Fibroblast of skin of left biceps (primary cell): ENCODE measurements around the gene RREB1.

ENCODE experiments used
- DNase-seq, 2 experiments: peaks; one replicate each; pipeline ENCODE4 v3.0.0-alpha.2; 2013; ENCODE audit warnings: low read depth in 2 of 2

The RREB1 gene

DNA sequence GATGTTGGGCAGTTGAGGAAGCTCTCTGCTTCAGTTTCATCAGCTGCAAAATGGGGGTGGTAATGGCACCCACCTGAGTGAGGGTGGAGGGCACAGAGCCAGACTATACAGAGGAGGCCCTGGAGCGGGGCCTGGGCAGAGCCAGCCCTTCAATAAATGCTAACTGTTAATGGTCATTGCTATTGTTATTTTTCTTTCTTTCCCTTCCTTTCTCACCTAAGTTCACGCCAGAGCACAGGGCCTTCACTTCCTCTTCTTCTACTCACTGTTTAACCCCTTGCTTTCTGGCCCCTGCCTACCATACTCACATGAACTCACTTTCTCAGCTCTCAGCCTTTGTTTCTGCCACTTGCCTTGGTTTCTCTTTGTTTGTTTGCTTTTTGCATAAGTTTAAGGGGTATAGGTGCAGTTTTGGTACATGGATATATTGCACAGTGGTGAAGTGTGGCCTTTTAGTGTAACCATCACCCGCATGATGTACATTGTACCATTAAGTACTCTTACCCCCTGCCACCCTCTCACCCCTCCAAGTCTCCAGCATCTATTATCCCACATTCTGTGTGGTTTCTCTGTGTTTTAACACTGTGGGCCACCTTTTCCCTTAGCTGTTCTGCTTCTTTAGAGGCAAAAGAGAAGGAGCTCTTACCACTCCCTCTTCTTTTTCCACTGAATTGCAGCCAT, 7.5 kb upstream of the RREB1 start:
- no peak for DNase-seq

DNA sequence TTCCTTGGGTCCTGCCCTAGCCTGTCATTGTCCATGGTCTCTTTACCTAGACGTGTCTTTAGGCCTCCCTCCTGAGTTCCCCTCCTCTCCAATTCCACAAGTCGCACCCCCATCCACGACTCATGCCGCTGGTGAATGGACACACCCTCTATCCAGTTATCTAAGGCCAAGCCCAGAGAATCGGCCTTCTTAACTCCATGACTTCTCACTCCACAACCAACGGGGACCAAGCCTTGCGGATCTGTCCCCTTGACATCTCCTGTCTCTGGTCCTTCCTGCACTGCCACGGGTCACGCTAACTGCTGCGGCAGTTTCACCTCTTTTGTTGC, 7.0 kb upstream of the RREB1 start:
- DNase-seq, result no peak

DNA sequence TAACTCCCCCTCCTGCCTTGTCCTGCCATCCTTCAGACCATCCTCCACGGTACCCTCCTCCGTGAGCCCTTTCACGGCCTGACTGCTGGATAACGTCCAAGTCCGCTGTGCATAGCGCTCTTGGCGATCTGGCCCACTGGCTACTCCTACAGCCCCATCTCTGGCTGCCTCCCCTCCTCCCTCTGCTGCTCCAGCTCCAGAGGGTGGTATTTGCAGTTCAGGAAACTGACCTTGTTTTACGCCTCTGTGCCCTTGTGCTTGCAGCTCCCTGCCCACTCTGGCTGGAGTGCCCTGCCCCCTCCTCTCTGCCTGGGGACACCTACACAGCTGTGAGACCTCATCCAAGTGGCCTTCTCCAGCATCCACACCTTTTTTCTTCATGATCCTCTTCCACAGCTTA, 6.5 kb upstream of the RREB1 start:
- no peak for DNase-seq

DNA sequence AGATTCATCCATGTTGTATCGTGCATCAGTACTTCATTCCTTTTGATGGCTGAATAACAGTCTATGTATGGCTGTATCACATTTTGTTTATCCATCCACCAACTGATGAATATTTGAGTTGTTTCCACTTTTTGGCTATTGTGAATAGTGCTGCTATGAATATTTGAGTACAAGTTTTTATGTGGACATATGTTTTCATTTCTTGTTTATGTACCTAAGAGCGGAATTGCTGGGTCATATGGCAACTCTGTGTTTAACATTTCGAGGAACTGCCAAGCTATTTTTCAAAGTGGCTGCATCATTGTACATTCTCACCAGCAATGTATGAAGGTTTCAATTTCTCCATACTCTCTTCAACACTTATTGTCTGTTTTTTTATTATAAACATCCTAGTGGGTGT, 3.0 kb upstream of the RREB1 start:
- no peak for DNase-seq

DNA sequence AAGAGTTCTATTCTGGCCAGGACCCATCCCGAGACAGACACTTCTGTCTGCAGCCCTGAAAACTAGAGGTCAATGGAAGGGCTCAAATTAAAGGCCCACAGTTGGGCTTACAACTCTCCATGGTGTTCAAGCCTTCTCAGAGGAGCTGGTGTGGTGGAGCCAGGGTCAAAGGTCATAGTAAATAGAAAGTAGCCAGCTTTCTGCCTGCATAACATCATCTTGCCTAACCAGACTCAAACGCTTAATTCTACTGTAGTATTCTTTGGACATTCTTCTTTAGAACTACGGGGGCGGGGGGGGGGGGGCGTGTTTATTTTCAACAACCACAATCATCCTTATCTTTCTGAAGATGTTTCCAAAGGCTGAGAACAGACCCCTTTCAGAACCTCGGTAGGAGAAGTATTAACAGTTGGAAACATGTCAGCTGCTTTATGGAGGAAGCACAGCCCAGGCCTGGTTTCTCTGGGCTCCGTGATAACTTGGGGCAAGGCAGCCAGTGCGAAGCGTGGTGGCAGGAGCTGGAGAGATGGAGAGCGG, 1.5 kb upstream of the RREB1 start:
- no peak for DNase-seq

DNA sequence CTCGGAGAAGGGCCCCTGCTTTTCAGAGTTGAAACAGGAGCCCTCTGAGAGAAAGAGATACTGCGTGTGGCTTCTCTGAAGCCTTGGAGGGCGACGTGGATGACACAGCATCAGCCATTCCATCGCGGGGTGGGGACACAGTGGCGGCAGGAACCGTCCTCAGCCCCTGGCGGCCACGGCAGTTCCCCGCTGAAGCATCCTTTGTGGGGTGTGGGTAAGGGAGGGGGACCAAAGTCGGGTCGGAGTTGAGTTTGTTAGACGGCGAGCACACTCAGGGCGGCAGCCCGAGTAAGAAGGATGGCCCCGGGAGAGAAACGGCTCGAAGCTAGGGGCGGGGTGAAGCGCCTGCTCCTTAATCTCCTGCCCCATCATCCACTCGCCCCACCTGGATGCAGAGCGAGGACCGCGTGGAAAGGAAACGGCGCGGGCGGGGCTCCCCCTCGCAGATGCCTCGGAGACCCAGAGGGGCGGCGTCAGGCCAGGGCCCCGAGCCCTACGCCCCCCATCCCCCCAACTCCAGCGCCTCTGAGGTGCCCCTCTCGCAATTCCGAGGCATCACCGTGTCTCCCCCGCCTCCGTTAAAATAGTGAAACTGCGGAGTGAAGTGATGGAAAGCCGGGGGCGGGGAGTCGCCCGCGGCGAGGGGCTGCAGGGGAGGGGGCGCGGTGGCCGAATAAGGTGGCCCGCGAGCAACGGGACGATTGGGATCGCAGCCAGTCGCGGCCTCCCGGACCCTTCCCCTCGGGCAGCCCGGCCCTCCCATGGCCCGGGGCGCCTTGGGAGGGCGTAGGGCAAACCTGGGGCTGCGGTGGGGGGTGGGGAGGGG, 796 bp upstream of the RREB1 start:
- DNase-seq, result no peak

DNA sequence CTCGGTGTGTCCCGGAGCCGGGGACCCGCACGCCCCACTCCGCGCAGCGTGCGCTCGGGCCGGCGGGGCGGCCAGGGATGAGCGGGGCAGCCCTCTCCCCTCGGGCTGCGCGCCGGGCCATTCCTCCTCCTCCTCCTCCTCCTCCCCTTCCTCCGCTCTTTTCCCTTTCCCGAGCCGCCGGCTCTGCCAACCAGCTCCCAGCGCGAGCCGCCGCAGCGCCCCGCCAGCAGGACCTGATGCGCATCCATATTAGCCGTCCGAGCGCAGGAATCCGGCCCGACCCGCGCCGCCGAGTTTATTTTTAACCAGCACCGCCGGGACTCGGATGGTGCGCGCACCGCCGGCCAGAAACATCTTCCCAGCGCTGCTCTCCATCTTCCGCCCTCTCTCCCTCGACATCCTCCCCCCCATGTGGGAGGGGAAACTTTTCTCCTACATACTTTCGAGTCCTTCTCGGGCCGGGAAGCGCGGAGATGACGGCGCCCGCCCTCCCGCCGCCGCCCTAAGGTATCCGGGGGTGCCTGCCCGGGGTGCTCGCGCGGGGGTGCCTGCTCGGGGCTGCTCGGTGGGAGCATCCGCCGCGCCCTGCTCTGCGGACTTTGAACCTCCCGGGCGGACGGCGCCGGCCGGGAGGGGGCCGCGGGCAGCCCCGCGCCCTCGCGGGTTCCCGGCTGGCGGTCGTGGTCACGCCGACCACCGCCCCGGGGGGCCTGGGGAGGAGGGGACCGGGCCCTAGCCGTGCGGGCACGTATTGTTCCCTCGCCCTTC, 619 bp downstream of the RREB1 start:
- no peak for DNase-seq

DNA sequence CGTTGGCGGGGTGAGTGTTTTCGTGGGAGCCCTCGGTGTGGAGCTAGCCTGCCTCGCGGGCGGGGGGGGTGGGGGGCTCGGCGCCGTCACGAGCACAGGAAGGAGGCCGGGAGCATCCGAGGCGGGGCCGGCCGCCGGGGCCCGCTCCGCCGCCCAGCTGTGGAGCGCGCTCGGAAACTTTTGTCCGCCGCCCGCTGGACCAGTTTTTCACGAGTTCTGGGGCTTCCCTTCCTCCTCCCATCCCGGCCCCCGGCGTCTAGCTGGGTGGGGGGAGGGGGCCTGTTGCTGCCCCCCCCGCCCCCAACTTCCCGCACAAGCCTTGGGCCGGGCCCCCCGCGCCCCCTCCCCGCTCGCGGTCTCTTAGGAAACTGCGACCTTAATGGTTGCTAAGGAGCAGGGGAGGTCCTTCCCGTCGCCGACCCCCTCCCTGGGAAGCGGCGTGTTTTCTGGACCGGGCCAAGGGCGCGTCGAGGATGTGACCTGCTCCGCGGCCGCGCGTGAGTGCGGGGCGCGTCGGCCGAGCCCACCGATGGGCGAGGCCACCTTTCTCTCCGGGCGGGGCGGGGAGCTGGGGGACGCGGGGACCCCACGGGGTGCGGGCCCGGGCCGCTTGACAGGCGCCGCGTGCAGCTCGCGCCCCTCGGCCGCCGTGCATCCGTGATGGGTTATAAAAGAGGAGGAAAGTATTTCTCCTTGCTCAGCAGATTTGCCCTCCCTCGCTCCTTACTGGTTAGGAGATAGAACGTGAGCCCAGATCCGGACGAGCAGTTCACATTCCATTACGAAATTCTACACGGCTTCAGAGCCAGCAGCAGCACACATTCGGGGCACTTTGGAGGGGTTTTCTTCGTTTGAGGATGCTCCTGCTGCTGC, 1.4 kb downstream of the RREB1 start:
- peak; percentile 53 to 54 for DNase-seq

DNA sequence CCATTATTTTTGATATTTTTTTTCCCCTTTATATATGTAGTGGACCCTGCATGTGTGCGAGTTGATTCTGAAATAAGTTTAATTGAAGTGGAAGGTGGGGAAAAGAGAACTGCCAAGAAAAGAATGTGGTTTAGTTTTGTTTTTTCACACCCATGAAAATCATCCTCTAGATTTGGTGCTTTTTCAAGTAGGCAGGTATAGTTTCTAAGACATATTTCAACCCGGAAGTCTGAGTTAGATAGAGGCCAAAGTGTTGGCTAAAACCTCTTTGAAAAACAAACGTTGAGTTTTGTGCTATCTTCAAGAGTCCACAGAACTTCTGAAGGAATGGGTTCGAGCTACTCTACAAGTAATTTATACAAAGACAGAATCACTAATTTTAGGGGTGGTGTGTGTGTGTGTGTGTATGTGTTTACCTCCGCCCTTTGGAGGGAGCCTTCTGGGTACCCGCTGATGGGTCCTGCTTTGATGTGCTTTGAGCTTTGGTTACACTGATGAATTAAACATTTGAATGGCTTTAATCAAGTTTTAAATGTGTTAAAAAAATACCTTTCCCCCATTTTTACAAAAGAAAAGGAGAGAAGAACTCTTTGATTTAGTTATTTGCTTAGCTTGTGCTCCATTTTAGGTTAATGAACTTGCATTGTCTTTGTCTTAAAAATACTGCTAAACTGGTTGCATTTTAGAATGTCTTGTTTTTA, 2.5 kb downstream of the RREB1 start:
- no peak for DNase-seq

DNA sequence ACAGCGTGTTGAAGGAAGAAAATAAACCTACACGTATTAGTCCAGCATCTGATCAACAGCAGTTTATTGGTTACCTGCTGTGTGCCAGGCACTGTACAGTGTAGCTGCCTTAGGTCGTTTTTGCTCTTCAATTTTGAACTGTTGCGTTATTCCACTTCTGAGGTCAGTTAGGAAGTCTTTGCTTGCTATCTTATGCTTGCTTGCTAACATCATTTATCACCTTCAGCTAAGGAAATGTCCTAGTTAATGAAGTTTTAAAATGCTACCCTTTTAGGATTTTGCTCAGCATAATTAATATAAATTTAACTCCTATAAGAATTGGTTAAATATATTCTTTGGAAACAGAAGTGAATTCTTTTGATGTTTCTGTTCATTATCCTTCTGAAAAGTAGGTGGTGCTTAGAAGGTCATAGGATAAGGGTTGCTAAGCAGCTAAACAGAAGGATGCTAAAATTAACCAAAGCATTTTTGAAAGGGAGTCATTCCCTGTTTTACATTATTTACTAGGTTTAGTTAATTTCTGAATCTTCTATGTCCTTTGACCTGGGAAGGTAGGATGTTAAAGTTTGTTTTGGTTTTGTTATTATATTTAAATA, 3.4 kb downstream of the RREB1 start:
- no peak for DNase-seq

DNA sequence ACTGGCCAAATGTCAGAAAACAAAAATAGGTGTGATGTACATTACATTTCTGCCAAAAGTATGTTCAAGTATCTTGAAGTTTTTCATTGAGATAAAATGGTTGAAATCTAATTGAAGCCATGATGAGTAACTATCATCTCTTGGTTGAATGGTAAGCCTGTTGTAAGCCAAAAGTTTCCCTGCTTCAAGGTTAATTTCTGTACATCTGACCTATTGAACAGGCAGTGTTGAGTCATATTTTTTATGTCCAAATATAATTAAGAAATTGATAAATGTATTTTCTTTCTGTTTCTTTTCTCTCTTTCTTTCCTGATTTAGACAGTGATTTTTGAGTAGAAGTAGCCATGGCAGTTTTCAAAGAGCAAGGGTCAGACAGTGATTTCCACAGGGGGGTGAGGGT, 4.4 kb downstream of the RREB1 start:
- no peak for DNase-seq

DNA sequence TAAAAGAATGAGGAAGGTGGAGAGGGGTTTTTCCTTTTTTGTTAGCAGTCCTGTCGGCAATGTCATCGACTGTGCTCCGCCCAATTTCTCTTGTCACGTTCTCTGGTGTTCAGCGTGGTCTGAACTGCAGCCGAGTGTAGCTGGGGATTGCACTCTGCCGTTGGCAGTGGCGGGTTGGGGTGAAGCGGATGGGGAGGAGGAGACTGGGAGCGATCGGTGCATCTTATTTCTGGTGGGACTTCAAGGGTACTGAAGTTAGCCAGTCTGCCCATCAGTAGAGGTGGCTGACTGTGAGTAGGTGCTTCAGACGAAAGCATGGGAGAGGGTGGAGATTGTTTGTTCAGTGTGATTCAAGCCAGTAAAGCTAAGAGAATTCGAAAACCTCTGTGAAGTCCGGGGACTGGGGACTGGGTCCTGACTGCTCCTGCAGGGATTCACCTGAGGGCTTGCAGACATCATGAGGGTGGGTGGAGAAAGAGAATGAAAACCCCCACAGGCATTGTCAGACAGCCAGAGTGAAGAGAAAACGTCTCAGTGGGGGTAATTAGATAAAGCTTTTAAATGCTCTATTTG, 5.1 kb downstream of the RREB1 start:
- no peak for DNase-seq

DNA sequence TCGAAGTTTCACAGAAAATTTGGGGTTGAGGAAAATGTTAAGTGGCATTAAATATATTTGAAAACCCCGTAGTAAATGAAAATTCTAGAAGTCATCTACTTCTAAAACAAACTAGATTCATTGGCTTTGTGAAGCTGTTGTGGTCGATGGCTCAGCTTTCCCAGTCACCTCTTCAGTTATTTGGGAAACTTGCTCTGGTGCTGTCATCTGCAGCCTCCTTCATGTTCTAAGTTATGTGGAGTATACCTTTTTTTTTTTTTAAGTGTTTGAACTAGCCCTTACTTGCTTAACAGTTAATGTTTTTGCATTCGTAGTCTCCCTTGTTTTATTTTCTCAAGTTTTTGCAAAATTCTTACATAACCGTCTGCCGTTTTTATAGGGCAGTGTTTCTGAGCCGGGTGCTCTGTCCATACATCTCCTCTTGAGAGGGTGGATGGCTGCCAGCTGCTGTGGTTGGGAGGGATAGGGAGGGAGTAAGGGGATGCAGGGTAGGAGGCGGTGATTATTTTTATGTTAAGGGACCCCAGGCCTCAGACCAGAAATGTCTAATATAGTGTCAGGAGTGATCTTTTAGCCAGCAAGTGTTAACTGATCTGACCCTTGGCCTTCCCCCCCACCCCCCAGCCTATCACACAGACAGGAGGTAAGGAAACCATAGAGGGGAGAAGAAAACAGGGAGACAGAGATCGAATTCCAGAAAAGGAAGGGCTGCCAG, 7.1 kb downstream of the RREB1 start:
- DNase-seq, result no peak

DNA sequence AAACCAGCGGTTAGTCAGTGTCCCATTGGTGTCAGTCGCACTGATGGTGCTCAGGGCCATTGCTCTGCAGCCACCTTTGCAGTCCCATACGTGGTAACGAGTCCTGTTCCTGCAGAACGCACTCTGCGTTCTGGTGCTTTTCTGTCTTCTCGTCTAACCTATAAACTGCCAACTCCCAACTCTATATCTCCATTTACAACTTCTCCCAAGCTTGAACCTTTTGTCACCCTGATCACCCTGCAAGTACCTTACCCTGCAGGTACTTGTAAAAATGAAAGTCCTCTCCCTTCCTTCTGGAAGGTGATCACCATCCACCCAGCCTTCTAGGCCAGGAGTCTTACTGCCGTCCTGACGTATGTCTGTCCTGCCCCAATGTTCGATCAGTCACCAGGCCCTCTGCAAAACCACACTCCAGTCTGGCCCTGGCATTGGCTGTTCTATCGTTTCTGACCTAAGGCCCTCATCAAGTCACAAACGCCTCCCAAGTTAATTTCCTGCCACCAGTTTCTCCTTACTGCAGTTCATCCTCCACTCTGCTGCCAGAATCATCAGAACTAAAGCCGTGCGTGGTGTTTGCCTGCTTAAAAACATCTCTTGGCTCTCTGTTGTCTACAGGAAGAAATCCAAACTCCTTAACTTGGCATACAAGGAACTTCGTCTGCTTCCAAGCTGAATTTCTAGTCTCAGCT, 7.9 kb downstream of the RREB1 start:
- no peak for DNase-seq

DNA sequence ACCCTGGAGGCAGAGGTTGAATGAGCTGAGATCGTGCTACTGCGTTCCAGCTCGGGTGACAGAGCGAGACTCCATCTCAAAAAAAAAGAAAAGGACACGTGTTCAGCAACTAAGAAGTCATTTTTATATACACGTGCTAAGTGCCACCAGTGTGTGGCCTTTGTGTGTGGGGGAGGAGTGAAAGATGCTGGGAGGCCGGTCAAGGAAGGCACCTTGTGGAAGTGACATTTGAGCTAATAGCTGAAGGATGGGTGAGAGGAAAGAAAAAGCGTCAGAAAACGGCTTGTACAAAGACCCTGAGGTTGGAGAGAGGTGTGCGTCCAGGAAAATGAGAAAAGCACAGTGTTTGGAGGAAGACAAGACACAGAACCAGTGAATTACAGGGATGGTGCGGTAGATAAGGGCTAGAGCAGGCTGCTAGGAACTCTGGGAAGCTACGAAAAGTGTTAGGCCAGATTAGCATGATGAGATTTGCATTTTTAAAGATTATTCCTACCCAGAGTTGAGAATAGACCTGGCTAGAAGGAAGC, 11.6 kb downstream of the RREB1 start:
- DNase-seq, result no peak

DNA sequence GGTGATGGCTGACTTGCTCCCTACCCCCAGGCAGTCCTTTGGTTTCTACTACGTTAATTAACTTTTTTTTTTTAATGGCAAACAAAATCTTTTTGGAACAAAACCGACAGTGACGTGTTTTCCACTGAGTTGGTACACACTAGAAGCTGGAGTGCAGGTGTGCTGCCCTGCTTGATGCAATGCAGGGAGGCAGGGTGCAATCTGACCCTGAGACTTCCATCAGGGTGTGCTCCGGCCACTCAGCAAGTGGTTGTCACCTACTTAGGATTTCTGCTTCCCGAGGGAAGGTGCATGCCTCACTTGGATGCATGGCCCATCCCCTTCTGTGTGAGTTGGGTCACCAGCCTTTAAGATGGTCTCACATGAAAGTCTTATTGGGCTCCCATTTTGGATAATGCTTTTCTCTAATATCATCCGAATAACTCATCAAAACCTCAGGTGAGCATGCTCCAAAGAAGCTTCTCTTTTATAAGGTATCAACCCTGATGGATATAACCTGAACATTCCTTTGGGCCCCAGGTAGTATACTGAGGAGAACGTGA, 14.0 kb downstream of the RREB1 start:
- DNase-seq, result no peak

DNA sequence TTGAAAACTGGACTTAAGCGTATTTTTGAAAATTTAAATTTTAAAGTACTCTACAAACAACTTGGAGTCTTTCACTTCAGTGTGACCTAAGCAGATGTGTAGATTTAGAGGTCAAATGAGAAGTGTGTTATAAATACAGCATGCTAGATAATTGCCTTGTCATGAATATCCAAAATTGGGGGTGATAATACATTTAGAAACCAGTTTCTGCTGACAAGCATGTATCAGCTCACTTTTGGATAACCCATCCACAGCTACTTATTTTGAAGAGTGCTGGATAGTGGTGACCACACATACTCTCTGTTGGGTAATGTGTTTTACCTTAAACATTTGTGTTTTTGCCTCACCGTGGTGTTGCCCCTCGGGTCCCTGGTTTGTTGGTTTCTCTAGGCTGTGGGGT, 14.9 kb downstream of the RREB1 start:
- no peak for DNase-seq

DNA sequence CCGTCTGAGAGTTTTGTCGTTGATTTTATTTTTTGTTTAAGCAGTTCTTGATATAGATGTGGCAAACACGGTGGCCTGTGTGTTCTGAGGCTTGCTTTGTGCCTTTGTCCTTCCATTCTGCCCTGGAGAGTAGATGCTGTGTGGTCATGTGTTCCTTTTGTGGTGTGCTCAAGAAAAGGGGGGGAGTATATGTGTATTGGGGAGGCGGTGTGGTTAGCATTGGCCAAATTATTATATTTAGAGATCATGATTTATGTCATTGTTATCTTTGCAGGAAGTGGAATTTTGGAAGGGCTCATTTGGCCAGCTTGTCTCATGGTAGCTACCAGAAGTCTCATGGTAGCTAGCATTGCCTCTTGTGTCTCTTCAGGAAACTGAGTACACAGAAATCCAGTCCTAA, 16.4 kb downstream of the RREB1 start:
- no peak for DNase-seq
